ENCODE results near the gene FAM237A.

FAM237A gene

GRCh38 chr2:206698811-206699210, 56.5 kb downstream of the FAM237A start:
- in situ Hi-C loops (cut with HindIII; ENCODE audit: low pct_unique_long_range_greater_than_20kb, low sequenced_read_pairs), result no loop called here
- TF ChIP-seq JUND (IDR thresholded peaks at IDR 0.05; ENCODE audit: low read depth), result no peak
- no peak for DNase-seq (ENCODE audit: low read depth in 1 of 2, low spot score in 1 of 2)
